ENCODE measurements around the gene RAP1GAP.

Gene RAP1GAP

DNA sequence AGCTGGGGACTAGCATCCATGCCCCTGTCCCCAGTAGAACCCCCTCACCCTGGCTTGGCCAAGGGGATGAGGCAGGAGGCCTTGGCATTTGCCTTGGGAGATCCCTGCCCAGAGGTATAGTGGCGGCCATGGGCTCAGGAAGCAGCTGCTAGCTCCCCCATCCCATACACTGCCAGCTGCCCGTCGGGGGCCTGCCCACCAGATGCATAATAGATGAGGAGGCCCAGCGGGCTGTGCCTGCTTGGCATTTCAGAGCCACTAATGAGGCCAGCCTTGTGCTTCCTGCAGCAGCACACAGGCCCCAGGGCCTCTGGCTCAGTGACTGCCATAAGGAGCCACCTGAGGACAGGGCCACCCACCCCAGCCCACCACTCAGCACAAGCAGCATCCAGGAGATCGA, 23.6 kb downstream of the RAP1GAP start:
- TF ChIP-seq, protein P1, sequence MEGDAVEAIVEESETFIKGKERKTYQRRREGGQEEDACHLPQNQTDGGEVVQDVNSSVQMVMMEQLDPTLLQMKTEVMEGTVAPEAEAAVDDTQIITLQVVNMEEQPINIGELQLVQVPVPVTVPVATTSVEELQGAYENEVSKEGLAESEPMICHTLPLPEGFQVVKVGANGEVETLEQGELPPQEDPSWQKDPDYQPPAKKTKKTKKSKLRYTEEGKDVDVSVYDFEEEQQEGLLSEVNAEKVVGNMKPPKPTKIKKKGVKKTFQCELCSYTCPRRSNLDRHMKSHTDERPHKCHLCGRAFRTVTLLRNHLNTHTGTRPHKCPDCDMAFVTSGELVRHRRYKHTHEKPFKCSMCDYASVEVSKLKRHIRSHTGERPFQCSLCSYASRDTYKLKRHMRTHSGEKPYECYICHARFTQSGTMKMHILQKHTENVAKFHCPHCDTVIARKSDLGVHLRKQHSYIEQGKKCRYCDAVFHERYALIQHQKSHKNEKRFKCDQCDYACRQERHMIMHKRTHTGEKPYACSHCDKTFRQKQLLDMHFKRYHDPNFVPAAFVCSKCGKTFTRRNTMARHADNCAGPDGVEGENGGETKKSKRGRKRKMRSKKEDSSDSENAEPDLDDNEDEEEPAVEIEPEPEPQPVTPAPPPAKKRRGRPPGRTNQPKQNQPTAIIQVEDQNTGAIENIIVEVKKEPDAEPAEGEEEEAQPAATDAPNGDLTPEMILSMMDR (IDR thresholded peaks at IDR 0.05; ENCODE audit: low read depth, low read length) = no peak
- Histone ChIP-seq H3K27ac (no peak overlapping the region), H3K9me3 (ENCODE audit: severe bottlenecking) (no peaks in the 10 kb centered on the region), H3K27me3 (ENCODE audit: insufficient read depth, low read depth, severe bottlenecking) (no peaks in the 10 kb centered on the region), H3K36me3 (peaks cover 6% of the 10 kb centered on the region), H3K4me3 (ENCODE audit: low read depth, low read length) (no peak overlapping the region)
- DNase-seq = no peak

DNA sequence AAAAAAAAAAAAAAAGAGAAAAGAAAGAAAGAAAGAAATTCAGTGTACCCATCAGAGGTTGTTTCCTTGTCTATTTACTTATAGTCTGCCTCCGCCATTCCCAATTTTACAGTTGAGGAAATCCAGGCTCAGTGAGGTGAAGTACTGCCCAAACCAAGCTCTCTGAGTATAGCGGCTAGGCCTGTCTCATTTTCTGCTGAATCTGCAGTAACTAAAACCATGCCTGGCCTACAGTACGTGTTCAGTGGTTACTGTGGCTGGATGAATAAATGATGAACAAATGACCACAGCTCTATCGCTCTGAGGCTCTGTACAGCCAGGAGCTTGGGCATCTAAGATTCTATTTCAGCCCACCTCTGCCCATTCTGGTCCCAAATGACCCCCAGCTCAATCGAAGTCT, 24.3 kb downstream of the RAP1GAP start:
- H3K27me3 ChIP-seq (ENCODE audit: insufficient read depth, low read depth, severe bottlenecking) = no peaks in the 10 kb centered on the region
- H3K9me3 ChIP-seq (ENCODE audit: severe bottlenecking) = no peaks in the 10 kb centered on the region
- no peak overlapping the region for H3K4me3 ChIP-seq (ENCODE audit: low read depth, low read length)
- no peak for DNase-seq
- no peak overlapping the region for H3K27ac ChIP-seq
- H3K36me3 ChIP-seq = peaks cover 6% of the 10 kb centered on the region
- TF ChIP-seq, protein P1 (IDR thresholded peaks at IDR 0.05; ENCODE audit: low read depth, low read length) = no peak

DNA sequence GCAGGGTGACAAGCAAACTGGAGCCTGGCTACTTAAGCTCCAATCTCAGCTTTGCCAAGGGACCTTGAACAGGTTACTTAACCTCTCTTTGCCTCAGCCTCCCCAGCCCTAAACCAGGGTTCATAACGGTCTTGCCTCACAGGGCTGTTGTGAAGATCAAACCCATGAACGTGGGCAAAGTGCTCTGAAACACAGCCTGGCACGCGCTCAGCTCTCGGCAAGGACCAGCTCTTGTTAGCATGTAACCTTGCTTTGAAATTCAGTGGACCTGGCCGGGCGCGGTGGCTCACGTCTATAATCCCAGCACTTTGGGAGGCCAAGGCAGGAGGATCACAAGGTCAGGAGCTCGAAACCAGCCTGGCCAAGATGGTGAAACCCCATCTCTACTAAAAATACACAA, 24.8 kb downstream of the RAP1GAP start:
- DNase-seq = no peak
- Histone ChIP-seq H3K27ac (no peak overlapping the region), H3K36me3 (peaks cover 6% of the 10 kb centered on the region), H3K4me3 (ENCODE audit: low read depth, low read length) (no peak overlapping the region), H3K27me3 (ENCODE audit: insufficient read depth, low read depth, severe bottlenecking) (no peaks in the 10 kb centered on the region), H3K9me3 (ENCODE audit: severe bottlenecking) (no peaks in the 10 kb centered on the region)
- TF ChIP-seq, protein P1 (IDR thresholded peaks at IDR 0.05; ENCODE audit: low read depth, low read length) = no peak

DNA sequence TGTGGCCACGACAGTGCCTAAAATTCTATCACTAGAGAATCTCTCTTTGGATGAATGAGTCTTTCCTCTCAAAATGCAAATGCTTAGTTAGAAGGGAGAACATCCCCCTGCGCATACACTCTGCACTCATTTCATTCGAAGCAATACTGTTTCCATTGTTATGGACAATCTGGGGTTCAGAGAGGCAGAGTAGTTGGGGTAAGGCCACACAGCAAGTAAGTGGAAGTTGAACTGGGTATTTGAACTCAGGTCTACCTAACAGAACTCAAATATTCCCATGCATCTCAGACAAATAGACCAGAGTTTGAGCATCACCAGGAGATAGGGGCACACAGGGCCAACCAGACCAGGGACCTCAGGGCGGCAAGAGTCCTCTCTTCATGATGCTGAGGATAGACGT, 25.5 kb downstream of the RAP1GAP start:
- Histone ChIP-seq H3K27me3 (ENCODE audit: insufficient read depth, low read depth, severe bottlenecking) (no peaks in the 10 kb centered on the region), H3K27ac (no peak overlapping the region), H3K36me3 (peaks cover 6% of the 10 kb centered on the region), H3K9me3 (ENCODE audit: severe bottlenecking) (no peaks in the 10 kb centered on the region), H3K4me3 (ENCODE audit: low read depth, low read length) (no peak overlapping the region)
- TF ChIP-seq, protein P1 (IDR thresholded peaks at IDR 0.05; ENCODE audit: low read depth, low read length) = no peak
- DNase-seq = no peak

DNA sequence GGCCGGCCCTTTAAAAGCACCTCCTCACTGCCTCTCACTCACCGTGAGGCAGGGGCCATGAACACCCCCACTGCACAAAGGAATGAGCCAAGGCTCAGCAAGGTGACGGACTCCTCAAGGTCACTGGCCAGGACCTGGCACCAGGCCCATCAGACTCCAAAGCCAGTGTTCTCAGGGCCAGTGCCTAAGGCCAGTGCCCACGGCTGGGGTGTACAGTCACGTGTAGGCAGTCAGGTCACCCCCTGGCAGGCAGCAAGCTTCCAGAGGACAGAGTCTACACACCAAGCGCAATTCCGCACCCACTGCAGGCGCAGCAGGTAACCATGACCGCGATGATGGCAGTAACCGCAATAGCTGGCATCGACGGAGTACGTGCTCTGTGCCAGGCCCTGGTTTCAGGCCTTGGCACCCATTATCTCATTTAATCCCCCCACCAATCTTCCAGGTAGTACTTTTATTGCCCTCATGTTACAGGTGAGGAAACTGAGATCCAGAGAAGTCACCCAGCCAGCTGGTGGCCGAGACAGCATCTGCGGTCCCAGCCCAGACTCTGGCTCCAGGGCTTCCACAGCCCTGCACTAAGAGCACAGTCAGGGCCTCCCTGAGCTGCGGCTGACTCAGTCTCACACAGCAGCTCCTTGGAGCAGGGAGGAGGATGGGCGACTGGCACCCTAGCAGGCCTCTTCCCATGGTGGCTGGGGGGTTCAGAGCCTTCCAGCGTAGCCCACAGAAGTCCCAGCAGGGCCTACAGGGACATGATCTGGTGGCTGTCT, 27.0 kb downstream of the RAP1GAP start:
- Histone ChIP-seq H3K36me3 (peaks cover 1% of the 10 kb centered on the region; the same call in 1 of the 2 replicates), H3K9me3 (ENCODE audit: severe bottlenecking) (no peaks in the 10 kb centered on the region), H3K27me3 (ENCODE audit: insufficient read depth, low read depth, severe bottlenecking) (no peaks in the 10 kb centered on the region), H3K4me3 (ENCODE audit: low read depth, low read length) (no peak overlapping the region), H3K27ac (no peak overlapping the region)
- DNase-seq = no peak
- TF ChIP-seq, protein P1 (IDR thresholded peaks at IDR 0.05; ENCODE audit: low read depth, low read length) = no peak

DNA sequence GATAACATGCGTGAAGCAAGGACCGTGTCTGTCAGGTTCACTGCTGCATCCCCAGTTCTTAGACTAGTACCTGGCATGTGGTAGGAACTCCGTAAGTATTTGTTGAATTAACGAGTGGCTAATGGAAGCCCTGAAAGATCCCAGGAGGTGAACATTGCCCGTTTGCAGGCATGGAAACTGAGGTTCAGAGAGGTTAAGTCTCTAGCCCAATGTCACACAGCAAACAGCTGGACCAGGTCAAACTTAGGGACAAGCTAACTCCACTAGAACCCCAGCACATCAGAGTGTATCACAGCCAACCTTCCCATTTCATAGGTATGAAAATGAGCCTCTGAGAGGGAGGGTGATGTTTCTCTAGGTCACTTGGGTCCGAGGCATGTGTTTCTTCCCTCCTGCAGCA, 27.6 kb downstream of the RAP1GAP start:
- H3K36me3 ChIP-seq = no peaks in the 10 kb centered on the region
- H3K27me3 ChIP-seq (ENCODE audit: insufficient read depth, low read depth, severe bottlenecking) = no peaks in the 10 kb centered on the region
- H3K27ac ChIP-seq = no peak overlapping the region
- no peak for DNase-seq
- H3K9me3 ChIP-seq (ENCODE audit: severe bottlenecking) = no peaks in the 10 kb centered on the region
- TF ChIP-seq, protein P1 (IDR thresholded peaks at IDR 0.05; ENCODE audit: low read depth, low read length) = no peak
- H3K4me3 ChIP-seq (ENCODE audit: low read depth, low read length) = no peak overlapping the region

All from WERI-Rb-1 (cell line).